Thoracic aorta (tissue), 2 donors: Measurements from ENCODE around the gene CDYL. TPM values are rescaled to one million over a fixed set of nuclear protein-coding genes. Genes with fewer than 3 reads are reported as not detected.

Experiments
- ATAC-seq: fragments of 150-250 bp; one replicate; pipeline ENCODE4 v1.8.0; 2017; ENCODE audit warnings: low read depth; ENCODE audit not compliant: insufficient number of reproducible peaks, low FRiP score
- DNase-seq: peaks from one replicate; pipeline ENCODE4 v3.0.0-alpha.2; 2020; ENCODE audit warnings: low spot score
- H3K27ac ChIP-seq, 2 donors: fragments of 200-600 bp; sonication (generic); 1 replicate in 1 of 2; 2 replicates in 1 of 2; pipeline ENCODE4 v1.5.1; 2016; ENCODE audit warnings: mild to moderate bottlenecking in 2 of 2, moderate library complexity in 2 of 2
- H3K27me3 ChIP-seq: fragments of 200-600 bp; sonication (generic); replicated peaks from 2 replicates; pipeline ENCODE4 v1.6.0; 2016; ENCODE audit warnings: mild to moderate bottlenecking; ENCODE audit not compliant: insufficient read depth
- H3K36me3 ChIP-seq: fragments of 200-600 bp; sonication (generic); one replicate; pipeline ENCODE4 v1.5.1; 2016
- H3K4me1 ChIP-seq, 2 donors: fragments of 200-600 bp; sonication (generic); 1 replicate in 1 of 2; 2 replicates in 1 of 2; pipeline versions ENCODE4 v1.5.1 to v1.6.0; 2016; ENCODE audit warnings: low read depth in 2 of 2, mild to moderate bottlenecking in 1 of 2; ENCODE audit not compliant: control insufficient read depth in 1 of 2
- H3K4me3 ChIP-seq: fragments of 200-600 bp; sonication (generic); 2 replicates; pipeline ENCODE4 v1.5.1; 2016; ENCODE audit warnings: mild to moderate bottlenecking
- H3K9me3 ChIP-seq: fragments of 200-600 bp; sonication (generic); 2 replicates; pipeline ENCODE4 v1.5.1; 2016
- total RNA-seq, 2 donors: library from RNA; depleted of rRNA; stranded (reverse); fragments of >200 nt; gene quantifications; one replicate each; pipeline versions ENCODE4 v1.1.0 to v1.2.3, GENCODE V29; 2016
- TF ChIP-seq, protein P1 (sequence below): fragments of 200-600 bp; sonication (generic); IDR thresholded peaks from one replicate; pipeline ENCODE4 v1.5.1; 2019; ENCODE audit warnings: antibody characterized with exemption

CDYL gene
- total RNA-seq, 2 donors from 2014 or later: 22.7 to 38.2 TPM

DNA sequence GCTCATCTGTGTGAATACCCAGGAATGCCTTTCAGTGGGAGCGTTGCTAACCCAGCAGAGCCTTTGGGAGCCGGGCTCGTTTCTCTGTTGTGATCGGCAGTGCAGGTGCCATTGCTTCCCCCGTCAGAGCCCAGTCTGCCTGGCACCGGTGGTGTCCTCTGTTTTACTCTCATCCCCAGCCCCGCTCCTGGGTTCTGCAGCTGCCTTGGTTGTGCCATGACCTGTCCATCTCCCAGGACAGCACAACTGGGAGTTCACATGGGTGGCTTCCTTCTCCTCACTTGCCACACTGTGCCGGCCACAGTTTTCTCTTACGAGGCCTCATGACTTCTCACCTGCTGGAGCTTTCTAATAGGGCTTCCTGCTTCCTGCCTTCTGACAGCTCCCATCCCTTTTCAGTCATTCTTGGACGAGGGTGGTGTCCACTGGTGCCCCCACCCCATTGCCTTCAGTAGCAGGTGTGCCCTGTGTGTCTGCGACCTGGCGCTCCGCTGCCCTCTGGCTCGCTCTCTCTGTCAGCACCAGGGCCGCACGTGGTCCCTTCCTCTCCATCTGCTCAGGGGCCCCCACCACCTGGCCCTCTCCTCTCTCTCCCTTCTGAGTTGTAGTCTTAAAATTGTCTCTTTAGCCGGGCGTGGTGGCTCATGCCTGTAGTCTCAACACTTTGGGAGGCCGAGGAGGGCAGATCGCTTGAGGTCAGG lies 116.7 kb downstream of the CDYL start:
- TF ChIP-seq, protein P1, sequence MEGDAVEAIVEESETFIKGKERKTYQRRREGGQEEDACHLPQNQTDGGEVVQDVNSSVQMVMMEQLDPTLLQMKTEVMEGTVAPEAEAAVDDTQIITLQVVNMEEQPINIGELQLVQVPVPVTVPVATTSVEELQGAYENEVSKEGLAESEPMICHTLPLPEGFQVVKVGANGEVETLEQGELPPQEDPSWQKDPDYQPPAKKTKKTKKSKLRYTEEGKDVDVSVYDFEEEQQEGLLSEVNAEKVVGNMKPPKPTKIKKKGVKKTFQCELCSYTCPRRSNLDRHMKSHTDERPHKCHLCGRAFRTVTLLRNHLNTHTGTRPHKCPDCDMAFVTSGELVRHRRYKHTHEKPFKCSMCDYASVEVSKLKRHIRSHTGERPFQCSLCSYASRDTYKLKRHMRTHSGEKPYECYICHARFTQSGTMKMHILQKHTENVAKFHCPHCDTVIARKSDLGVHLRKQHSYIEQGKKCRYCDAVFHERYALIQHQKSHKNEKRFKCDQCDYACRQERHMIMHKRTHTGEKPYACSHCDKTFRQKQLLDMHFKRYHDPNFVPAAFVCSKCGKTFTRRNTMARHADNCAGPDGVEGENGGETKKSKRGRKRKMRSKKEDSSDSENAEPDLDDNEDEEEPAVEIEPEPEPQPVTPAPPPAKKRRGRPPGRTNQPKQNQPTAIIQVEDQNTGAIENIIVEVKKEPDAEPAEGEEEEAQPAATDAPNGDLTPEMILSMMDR: no peak
- ATAC-seq (no peak), DNase-seq (no peak)
- H3K4me1 ChIP-seq: no peaks in the 10 kb centered on the region
- no peak overlapping the region for H3K27ac ChIP-seq
- H3K9me3 ChIP-seq: no peaks in the 10 kb centered on the region
- no peak overlapping the region for H3K4me3 ChIP-seq
- H3K36me3 ChIP-seq: peaks cover 10% of the 10 kb centered on the region
- no peaks in the 10 kb centered on the region for H3K27me3 ChIP-seq

DNA sequence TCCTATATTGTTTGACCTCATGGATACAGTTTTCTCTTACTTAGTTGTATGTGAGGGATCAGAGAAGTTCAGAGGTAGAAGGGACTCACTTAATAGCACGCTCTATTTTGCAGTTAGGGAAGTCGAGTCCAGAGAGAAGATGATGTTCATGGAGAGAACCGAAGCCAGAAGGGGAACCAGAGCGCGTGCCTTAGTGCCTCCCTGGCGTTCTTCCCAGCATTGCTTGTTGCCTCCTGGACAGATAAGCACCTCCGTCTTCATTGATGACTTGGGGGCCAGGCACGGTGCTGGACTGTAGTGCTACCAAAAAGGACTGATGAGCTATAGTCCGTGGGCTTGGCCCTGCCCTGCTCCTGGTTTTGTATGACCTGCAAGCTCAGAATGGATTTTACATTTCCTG lies 117.8 kb downstream of the CDYL start:
- peaks cover 10% of the 10 kb centered on the region for H3K36me3 ChIP-seq
- DNase-seq: no peak

DNA sequence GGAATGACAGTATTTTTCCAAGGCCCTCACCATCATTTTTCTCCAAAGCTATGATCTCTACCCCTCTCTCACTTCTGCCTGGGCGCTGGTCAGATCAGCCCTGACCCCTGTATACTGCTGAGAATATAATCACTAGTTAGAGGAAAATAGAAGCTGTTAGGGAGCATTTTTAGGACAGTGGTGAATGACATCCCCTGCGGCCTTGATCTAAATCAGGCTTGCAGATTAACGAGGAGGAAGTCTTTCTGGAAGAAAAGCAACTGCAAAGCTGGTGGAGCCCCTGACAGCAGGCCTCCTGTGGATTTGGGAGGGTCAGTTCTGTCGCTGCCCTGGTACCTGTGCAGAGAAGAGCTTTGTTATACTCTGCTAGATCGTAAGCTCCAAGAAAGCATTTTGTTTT lies 119.8 kb downstream of the CDYL start:
- TF ChIP-seq, protein P1: no peak
- no peak overlapping the region for H3K27ac ChIP-seq
- H3K36me3 ChIP-seq: peaks cover 10% of the 10 kb centered on the region
- H3K27me3 ChIP-seq: no peaks in the 10 kb centered on the region
- ATAC-seq: no peak
- H3K4me1 ChIP-seq: no peaks in the 10 kb centered on the region
- H3K4me3 ChIP-seq: no peak overlapping the region
- peaks cover 3% of the 10 kb centered on the region for H3K9me3 ChIP-seq
- DNase-seq: no peak

More for the DNA sequence above, 117.8 kb downstream of the CDYL start:
- TF ChIP-seq, protein P1: no peak
- no peak overlapping the region for H3K27ac ChIP-seq
- no peak for ATAC-seq
- H3K27me3 ChIP-seq: no peaks in the 10 kb centered on the region
- H3K9me3 ChIP-seq: peaks cover 3% of the 10 kb centered on the region
- no peak overlapping the region for H3K4me3 ChIP-seq
- H3K4me1 ChIP-seq: no peaks in the 10 kb centered on the region

DNA sequence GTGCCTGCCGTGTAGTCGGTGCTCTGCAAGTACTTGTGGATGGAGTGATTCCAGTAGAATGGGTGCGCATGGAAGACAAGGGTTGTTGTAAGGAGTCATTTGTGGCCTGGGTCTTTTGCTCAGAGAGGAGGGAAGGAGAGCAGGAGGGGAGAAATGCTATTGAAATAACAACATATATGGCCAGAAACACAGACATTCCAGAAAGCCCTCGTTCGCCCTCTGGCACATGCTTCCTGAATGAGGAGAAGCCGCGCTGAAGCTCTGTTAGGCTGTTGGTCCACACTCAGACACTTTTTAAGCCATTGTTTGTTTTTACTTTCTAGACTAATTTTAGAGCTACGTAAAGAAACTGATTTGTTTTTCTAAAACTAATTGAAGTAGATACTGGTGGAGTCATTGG lies 120.2 kb downstream of the CDYL start:
- Histone ChIP-seq H3K36me3 (peaks cover 10% of the 10 kb centered on the region), H3K27me3 (no peaks in the 10 kb centered on the region), H3K9me3 (peaks cover 3% of the 10 kb centered on the region), H3K4me3 (no peak overlapping the region), H3K4me1 (no peaks in the 10 kb centered on the region), H3K27ac (no peak overlapping the region)
- DNase-seq (no peak), ATAC-seq (no peak)
- TF ChIP-seq, protein P1: no peak

DNA sequence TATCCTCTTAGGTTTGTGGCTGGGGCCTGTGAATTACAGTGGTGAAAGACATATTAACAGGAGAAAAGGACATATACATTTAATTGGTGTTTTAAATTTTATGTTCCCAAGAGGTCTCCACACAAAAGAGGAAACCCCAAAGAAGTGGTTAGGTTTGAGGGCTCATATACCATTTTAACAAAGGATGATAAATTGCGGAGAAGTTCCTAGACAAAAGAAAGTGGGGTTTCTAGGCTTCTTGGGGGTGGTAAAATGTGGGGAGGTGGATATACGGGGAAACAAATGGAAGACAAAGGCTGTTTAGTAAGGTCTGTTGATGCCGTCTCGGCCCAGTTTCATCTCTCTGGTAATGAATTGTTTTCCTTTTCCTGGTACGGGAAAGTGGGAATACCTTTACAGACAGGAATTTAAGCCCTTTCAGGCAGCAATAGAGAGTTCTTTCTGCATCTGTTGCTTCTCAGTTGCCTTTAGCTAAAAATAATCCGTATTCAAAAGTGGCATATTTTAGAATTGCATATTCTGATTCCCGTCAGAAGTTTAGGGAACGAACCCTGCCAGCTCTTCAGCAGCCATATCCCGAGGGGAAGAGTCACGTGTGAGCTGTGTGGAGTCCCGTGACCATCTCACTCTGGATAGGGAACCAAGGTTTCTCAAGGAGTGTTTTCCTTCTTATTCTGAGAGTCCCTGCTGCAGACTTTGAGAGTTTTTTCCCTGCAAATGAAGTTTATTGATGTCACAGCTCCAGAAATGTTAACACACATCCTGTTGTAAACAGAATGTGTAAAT lies 123.2 kb downstream of the CDYL start:
- Histone ChIP-seq H3K36me3 (peaks cover 3% of the 10 kb centered on the region), H3K27me3 (no peaks in the 10 kb centered on the region), H3K4me3 (no peak overlapping the region), H3K9me3 (peaks cover 3% of the 10 kb centered on the region), H3K4me1 (no peaks in the 10 kb centered on the region), H3K27ac (no peak overlapping the region)
- TF ChIP-seq, protein P1: no peak
- DNase-seq (no peak), ATAC-seq (no peak)
